Amygdala (tissue), 56 donors: ENCODE data around the gene INSIG1.

Experiments used
- DNase-seq, 56 donors: peaks; one replicate each; lab custom pipeline; 2025; lab: John Stamatoyannopoulos, UW

Gene INSIG1

GRCh38 chr7:155358948-155359712 is 61.5 kb downstream of the INSIG1 start:
- DNase-seq: no peak
